ENCODE results near the gene SLC6A18. TPM values are rescaled to one million over a fixed set of nuclear protein-coding genes. Genes with fewer than 3 reads are reported as not detected.
"Not testable (repeated sequence)": the region's sequence is repeated elsewhere in the genome, so short reads cannot be mapped to it uniquely, and the experiment has no call there.

Gene SLC6A18
- polyA plus RNA-seq, 10 donors: not detected

GRCh38 chr5:1275397-1276391 is 50.5 kb downstream of the SLC6A18 start:
- DNase-seq: not testable (repeated sequence)

GRCh38 chr5:1276930-1277329 is 51.7 kb downstream of the SLC6A18 start:
- DNase-seq: no peak

DNA sequence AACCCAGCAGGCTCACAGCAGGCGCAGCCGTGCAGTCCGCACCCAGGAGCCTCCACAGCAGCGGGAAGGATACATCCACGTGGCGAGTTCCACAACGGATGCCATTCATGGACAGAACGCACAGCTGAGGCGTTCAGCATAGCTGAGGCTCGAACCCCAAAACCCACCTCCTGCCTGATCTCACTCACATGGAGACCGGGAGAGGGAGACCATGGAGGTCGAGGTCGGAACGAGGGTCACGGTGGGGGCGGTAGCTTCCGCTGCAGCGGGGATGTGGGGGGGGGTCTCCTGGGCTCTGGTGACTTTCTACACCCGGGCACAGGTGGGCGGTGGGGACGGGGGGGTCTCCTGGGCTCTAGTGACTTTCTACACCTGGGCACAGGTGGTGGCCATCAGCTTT is 52.1 kb downstream of the SLC6A18 start:
- no peak for DNase-seq

GRCh38 chr5:1277781-1278180 is 52.6 kb downstream of the SLC6A18 start:
- no peak for DNase-seq

GRCh38 chr5:1278216-1278615 is 53.0 kb downstream of the SLC6A18 start:
- no peak for DNase-seq

GRCh38 chr5:1278656-1279442 is 53.7 kb downstream of the SLC6A18 start:
- DNase-seq: no peak

- DNase-seq: no peak
Measured at GRCh38 chr5:1279443-1280151, 54.4 kb downstream of the SLC6A18 start.

DNA sequence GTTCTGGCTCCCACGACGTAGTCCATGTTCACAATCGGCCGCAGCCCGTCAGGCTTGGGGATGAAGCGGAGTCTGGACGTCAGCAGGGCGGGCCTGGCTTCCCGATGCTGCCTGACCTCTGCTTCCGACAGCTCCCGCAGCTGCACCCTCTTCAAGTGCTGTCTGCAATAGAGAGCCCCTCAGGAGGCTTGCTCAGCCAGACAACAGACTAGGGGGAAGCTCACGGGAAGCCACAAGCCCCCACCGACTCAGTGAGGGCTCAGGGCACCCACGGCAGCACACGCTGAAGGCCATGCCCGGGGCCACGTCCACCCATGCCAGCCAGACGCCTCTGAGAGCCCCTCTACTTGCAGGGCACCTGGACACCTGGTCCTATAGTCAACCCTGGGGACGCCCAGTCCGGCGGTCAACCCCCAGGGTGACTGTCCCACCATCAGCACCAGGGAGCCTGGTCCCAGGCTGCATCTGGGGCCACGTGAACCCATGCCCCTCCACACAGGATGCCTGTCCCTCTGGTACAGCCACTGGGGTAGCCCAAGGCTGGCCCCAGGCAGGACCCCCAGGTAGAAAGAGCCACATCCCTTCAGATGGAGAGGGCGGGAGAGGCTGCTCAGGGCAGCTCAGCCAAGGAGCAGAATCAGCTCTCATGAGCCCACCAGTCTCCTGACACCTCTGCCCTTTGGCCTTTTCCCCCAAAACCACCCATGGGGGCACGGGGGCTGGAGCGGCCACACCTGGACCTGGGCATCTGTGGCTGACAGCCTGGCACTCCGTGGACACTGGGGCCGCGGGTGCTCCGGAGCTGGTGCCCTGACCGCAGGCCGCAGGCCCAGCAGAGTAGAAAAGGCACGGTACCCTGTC is 55.2 kb downstream of the SLC6A18 start:
- DNase-seq: no peak

DNA sequence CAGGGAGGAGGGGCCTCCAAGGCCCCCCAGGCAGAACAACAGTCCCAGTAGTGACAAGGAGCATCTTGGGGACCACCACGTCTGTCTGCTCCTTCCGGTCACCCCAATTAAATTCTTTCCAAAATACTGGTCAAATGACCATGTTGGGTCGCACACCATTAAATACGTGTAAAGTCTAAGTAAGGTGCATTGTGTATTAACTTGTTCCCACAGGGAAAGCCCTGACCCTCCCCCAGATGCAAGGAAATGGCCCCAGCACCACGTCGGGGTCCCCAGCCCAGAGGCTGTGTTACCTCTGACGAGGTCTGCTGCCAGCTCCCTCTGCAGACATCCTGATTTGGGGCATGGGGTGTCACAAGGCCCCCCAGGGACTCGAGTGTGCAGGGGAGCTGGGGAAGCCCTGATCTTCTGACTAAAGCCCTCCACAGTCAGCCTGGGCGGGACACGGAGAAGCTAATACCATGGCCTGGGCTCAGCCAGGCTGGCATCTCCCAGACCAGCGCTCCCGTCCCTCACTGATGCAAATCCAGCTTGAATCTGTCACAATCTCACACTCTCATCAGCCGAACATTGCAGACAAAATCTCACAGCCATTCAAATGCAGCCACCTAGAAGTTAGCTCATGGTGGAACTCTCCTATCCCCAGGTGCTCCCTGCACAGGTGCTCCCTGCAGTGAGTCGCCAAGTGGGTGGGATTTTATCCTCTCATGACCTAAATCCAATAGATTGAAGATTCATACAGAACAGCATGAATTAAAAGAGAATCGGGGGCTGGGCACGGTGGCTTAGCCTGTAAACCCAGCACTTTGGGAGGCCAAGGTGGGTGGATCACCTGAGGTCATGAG is 56.1 kb downstream of the SLC6A18 start:
- DNase-seq: no peak

- DNase-seq: peak in 2 of 3 donors; percentile 16 to 54
Measured at GRCh38 chr5:1282131-1282992, 57.2 kb downstream of the SLC6A18 start.

DNA sequence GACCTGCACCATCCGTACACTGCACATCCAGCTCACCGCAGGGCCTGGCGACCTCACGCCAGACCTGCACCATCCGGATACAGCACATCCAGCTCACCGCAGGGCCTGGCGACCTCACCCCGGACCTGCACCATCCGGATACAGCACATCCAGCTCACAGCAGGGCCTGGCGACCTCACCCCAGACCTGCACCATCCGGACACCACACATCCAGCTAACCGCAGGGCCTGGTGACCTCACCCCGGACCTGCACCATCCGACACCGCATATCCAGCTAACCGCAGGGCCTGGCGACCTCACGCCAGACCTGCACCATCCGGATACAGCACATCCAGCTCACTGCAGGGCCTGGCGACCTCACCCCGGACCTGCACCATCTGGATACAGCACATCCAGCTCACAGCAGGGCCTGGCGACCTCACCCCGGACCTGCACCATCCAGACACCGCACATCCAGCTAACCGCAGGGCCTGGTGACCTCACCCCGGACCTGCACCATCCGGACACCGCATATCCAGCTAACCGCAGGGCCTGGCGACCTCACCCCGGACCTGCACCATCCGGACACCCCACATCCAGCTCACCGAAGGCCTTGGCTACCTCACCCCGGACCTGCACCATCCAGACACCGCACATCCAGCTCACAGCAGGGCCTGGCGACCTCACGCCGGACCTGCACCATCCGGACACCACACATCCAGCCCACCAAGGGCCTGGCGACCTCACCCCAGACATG is 58.0 kb downstream of the SLC6A18 start:
- not testable (repeated sequence) for DNase-seq

DNA sequence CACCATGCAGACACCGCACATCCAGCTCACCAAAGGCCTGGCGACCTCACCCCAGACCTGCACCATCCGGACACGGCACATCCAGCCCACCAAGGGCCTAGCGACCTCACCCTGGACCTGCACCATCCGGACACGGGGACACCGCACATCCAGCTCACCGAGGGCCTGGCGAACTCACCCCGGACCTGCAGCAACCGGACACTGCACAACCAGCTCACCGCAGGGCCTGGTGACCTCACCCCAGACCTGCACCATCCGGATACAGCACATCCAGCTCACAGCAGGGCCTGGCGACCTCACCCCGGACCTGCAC is 58.5 kb downstream of the SLC6A18 start:
- DNase-seq: not testable (repeated sequence)

DNA sequence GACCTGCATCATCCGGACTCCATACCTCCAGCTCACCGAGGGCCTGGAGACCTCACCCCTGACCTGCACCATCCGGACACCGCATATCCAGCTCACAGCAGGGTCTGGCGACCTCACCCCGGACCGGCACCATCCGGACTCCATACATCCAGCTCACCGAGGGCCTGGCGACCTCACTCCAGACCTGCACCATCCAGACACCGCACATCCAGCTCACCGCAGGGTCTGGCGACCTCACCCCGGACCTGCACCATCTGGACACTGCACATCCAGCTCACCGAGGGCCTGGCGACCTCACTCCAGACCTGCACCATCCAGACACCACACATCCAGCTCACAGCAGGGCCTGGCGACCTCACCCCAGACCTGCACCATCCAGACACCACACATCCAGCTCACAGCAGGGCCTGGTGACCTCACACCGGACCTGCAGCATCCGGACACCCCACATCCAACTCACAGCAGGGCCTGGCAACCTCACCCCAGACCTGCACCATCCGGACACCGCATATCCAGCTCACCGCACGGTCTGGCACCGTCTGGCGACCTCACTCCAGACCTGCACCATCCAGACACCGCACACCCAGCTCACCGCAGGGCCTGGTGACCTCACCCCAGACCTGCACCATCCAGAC is 59.3 kb downstream of the SLC6A18 start:
- DNase-seq: not testable (repeated sequence)

- no peak for DNase-seq
Measured at GRCh38 chr5:1285141-1285540, 60.0 kb downstream of the SLC6A18 start.

DNA sequence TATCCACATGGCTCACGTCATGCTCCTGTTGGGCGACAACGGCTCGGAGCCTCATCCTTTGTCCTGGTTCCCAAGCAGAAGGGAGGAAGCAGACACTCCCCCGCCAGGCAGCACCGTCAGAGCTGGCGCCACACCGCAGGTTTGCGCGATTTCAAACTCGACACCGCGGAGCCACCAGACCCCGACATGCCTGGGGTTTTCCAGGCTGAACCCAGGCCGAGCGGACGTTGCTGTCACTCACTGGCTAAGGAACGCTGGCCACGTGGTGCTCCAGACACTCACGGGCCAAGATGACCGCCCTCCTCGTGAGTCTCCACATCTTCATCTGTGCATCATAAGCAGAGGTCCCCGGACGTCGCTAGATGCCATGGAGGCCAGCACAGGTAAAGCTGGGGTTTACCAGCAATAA is 60.7 kb downstream of the SLC6A18 start:
- DNase-seq: no peak

- DNase-seq: no peak
Measured at GRCh38 chr5:1288439-1289335, 63.5 kb downstream of the SLC6A18 start.

DNA sequence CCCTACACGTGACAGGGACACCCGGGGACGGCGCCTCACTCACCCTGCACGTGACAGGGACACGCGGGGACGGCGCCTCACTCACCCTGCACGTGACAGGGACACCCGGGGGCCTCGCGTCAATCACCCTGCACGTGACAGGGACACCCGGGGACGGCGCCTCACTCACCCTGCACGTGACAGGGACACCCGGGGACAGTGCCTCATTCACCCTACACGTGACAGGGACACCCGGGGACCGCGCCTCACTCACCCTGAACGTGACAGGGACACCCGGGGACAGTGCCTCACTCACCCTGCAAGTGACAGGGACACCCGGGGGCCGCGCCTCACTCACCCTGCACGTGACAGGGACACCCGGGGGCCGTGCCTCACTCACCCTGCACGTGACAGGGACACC is 64.4 kb downstream of the SLC6A18 start:
- DNase-seq: not testable (repeated sequence)

All from muscle of back (tissue), 11 donors.